MM.1S (cell line): ENCODE results near the gene KLHDC8A.

Experiments used
- DNase-seq: peaks from one replicate; pipeline ENCODE4 v3.0.0-alpha.2; 2015
- H2AFZ ChIP-seq: fragments of 300-600 bp; sonication (generic); 2 replicates; pipeline ENCODE4 v1.6.0; 2016; ENCODE audit warnings: antibody characterized with exemption, low read length
- H3F3A ChIP-seq: fragments of 300-600 bp; sonication (generic); 2 replicates; pipeline ENCODE4 v1.6.1; 2016; ENCODE audit warnings: mild to moderate bottlenecking, antibody characterized with exemption, low read length, moderate library complexity, mixed read lengths; ENCODE audit not compliant: insufficient read depth
- H3K27ac ChIP-seq: fragments of 300-600 bp; sonication (generic); 2 replicates; pipeline ENCODE4 v1.5.1; 2016; ENCODE audit warnings: mild to moderate bottlenecking, low read length
- H3K27me3 ChIP-seq: fragments of 300-600 bp; sonication (generic); replicated peaks from 2 replicates; pipeline ENCODE4 v1.6.0; 2016; ENCODE audit warnings: low read length; ENCODE audit not compliant: insufficient read depth
- H3K36me3 ChIP-seq: fragments of 300-600 bp; sonication (generic); replicated peaks from 2 replicates; pipeline ENCODE4 v1.6.1; 2016; ENCODE audit warnings: mild to moderate bottlenecking, low read length, mixed read lengths; ENCODE audit not compliant: insufficient read depth
- H3K4me1 ChIP-seq: fragments of 300-600 bp; sonication (generic); 2 replicates; pipeline ENCODE4 v1.6.1; 2016; ENCODE audit warnings: low read length, mixed read lengths
- H3K4me2 ChIP-seq: fragments of 300-600 bp; sonication (generic); 2 replicates; pipeline ENCODE4 v1.6.0; 2016; ENCODE audit warnings: low read depth, low read length
- H3K4me3 ChIP-seq: fragments of 300-600 bp; sonication (generic); 2 replicates; pipeline ENCODE4 v1.5.1; 2016; ENCODE audit warnings: low read length, mixed read lengths
- H3K79me2 ChIP-seq: fragments of 300-600 bp; sonication (generic); 2 replicates; pipeline ENCODE4 v1.6.1; 2016; ENCODE audit warnings: mixed run types, low read length, mixed read lengths
- H3K9ac ChIP-seq: fragments of 300-600 bp; sonication (generic); 2 replicates; pipeline ENCODE4 v1.6.1; 2016; ENCODE audit warnings: low read length, mixed read lengths
- H3K9me2 ChIP-seq: fragments of 300-600 bp; sonication (generic); replicated peaks from 2 replicates; pipeline ENCODE4 v1.6.1; 2016; ENCODE audit warnings: mild to moderate bottlenecking, low read length, mixed read lengths; ENCODE audit not compliant: insufficient read depth
- H3K9me3 ChIP-seq: fragments of 300-600 bp; sonication (generic); replicated peaks from 2 replicates; pipeline ENCODE4 v1.6.1; 2016; ENCODE audit warnings: mild to moderate bottlenecking, low read length, mixed read lengths; ENCODE audit not compliant: insufficient read depth
- H4K20me1 ChIP-seq: fragments of 300-600 bp; sonication (generic); 2 replicates; pipeline ENCODE4 v1.6.1; 2016; ENCODE audit warnings: mild to moderate bottlenecking, low read length, moderate library complexity, mixed read lengths; ENCODE audit not compliant: insufficient read depth
- CTCF ChIP-seq: fragments of 300-600 bp; sonication (generic); IDR thresholded peaks from 2 replicates; pipeline ENCODE4 v1.5.1; 2016; ENCODE audit warnings: antibody characterized with exemption, low read length, mixed read lengths
- EZH2 ChIP-seq: fragments of 300-600 bp; sonication (generic); optimal IDR thresholded peaks from 2 replicates; pipeline ENCODE3; 2017; ENCODE audit warnings: low read depth, mild to moderate bottlenecking, antibody characterized with exemption, low read length, mixed read lengths
- EZH2phosphoT487 ChIP-seq: fragments of 300-600 bp; sonication (generic); IDR thresholded peaks from 2 replicates; pipeline ENCODE4 v1.6.1; 2018; ENCODE audit warnings: antibody characterized with exemption, low read length

Gene KLHDC8A

GRCh38 chr1:205340676-205341075 lies 16.0 kb downstream of the KLHDC8A start:
- Histone ChIP-seq H2AFZ (peak overlapping the region; percentile 76), H3K27ac (no peak overlapping the region), H3K9me2 (no peaks in the 10 kb centered on the region), H3K4me3 (no peak overlapping the region), H3K9ac (no peak overlapping the region), H3K4me1 (peaks cover 9% of the 10 kb centered on the region), H4K20me1 (no peaks in the 10 kb centered on the region), H3K27me3 (0 out of 2 replicates have a peak, but pooled peaks cover 4% of the 10 kb centered on the region), H3K79me2 (no peaks in the 10 kb centered on the region), H3K9me3 (no peaks in the 10 kb centered on the region), H3K4me2 (peak overlapping the region; percentile 2; the same call in 1 of the 2 replicates), H3K36me3 (no peaks in the 10 kb centered on the region), H3F3A (no peaks in the 10 kb centered on the region)
- DNase-seq, result no peak
- TF ChIP-seq CTCF (no peak), EZH2phosphoT487 (no peak), EZH2 (no peak)

GRCh38 chr1:205339717-205340116 lies 17.0 kb downstream of the KLHDC8A start:
- H3K4me2 ChIP-seq, result no peak overlapping the region
- no peaks in the 10 kb centered on the region for H3K36me3 ChIP-seq
- H3K4me1 ChIP-seq, result peaks cover 9% of the 10 kb centered on the region
- DNase-seq, result no peak
- no peak overlapping the region for H3K27ac ChIP-seq
- no peaks in the 10 kb centered on the region for H3K9me2 ChIP-seq
- H4K20me1 ChIP-seq, result no peaks in the 10 kb centered on the region
- TF ChIP-seq EZH2 (no peak), EZH2phosphoT487 (no peak), CTCF (no peak)
- H2AFZ ChIP-seq, result no peak overlapping the region
- H3K9me3 ChIP-seq, result no peaks in the 10 kb centered on the region
- no peaks in the 10 kb centered on the region for H3F3A ChIP-seq
- 0 out of 2 replicates have a peak, but pooled peaks cover 4% of the 10 kb centered on the region for H3K27me3 ChIP-seq
- H3K4me3 ChIP-seq, result no peak overlapping the region
- no peaks in the 10 kb centered on the region for H3K79me2 ChIP-seq
- no peak overlapping the region for H3K9ac ChIP-seq

- Histone ChIP-seq H2AFZ (no peak overlapping the region), H3K9ac (no peak overlapping the region), H3K4me1 (peaks cover 9% of the 10 kb centered on the region), H3K79me2 (no peaks in the 10 kb centered on the region), H4K20me1 (no peaks in the 10 kb centered on the region), H3K4me2 (no peak overlapping the region), H3F3A (no peaks in the 10 kb centered on the region), H3K9me2 (no peaks in the 10 kb centered on the region), H3K27me3 (0 out of 2 replicates have a peak, but pooled peaks cover 2% of the 10 kb centered on the region), H3K27ac (no peak overlapping the region), H3K4me3 (no peak overlapping the region), H3K36me3 (no peaks in the 10 kb centered on the region), H3K9me3 (no peaks in the 10 kb centered on the region)
- no peak for DNase-seq
- TF ChIP-seq EZH2 (no peak), EZH2phosphoT487 (no peak), CTCF (no peak)
Measured at GRCh38 chr1:205339197-205339702, 17.5 kb downstream of the KLHDC8A start.
